ENCODE results near the gene KLHL7. TPM values are rescaled to one million over a fixed set of nuclear protein-coding genes. Genes with fewer than 3 reads are reported as not detected.
A peak's percentile ranks its signal among the peaks of the same experiment; 100 is the strongest.

KLHL7 gene, protein sequence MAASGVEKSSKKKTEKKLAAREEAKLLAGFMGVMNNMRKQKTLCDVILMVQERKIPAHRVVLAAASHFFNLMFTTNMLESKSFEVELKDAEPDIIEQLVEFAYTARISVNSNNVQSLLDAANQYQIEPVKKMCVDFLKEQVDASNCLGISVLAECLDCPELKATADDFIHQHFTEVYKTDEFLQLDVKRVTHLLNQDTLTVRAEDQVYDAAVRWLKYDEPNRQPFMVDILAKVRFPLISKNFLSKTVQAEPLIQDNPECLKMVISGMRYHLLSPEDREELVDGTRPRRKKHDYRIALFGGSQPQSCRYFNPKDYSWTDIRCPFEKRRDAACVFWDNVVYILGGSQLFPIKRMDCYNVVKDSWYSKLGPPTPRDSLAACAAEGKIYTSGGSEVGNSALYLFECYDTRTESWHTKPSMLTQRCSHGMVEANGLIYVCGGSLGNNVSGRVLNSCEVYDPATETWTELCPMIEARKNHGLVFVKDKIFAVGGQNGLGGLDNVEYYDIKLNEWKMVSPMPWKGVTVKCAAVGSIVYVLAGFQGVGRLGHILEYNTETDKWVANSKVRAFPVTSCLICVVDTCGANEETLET
- polyA plus RNA-seq (2012; ENCODE audit: insufficient read depth, insufficient read length, low read depth) = 9.6 TPM

GRCh38 chr7:23105644-23106056 lies at the start of gene KLHL7:
Gene KLHL7, plus strand, starts transcription at chr7:23105785. Its CDS starts 242 bp downstream, at chr7:23106027.
- DNase-seq = peak; percentile 97
- Histone ChIP-seq H3K4me3 (ENCODE audit: low read depth, low read length) (peak within 1 kb of the TSS; percentile 77), H3K4me1 (no peaks in the 10 kb centered on the region; the same call in 1 of the 2 replicates), H3K9me3 (no peaks in the 10 kb centered on the region; the same call in 1 of the 2 replicates), H3K36me3 (no peaks in the 10 kb centered on the region), H3K27me3 (no peaks in the 10 kb centered on the region)
- no peak for TF ChIP-seq CTCF (IDR thresholded peaks at IDR 0.05; ENCODE audit: low read depth, low read length)

DNA sequence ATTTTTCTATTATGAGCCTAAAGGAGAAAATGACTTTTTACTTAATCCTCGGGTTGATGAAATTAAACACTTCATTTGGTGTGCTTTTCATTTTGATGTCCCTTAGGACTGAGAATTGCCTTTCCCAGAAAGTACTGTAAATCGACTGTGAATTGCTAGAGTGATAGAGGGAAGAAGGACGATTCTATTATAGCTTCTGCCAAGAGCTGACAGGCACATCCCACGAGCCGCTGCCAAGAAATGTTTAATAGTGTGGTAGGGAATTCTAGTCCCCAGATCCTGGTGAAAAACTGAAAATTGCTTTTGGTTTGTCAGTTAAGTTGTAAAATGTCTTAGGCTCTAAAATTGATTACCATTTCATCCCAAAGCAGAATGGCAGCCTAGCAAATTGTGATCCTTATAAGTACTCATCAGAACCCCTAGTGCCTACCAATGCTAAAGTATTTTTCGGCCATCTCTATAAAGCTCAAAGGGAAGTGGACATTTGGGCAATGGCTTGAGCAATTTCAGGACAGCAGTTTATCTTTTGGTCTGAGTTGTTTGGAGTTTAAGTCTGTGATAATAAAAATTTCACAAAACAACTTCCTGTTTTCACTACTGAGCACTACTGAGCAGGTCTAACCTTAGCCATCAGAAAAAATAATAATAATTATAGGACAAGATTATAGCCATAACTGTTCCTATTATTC lies 47.0 kb upstream of the KLHL7 start:
- Histone ChIP-seq H3K36me3 (no peaks in the 10 kb centered on the region), H3K27me3 (peaks cover 19% of the 10 kb centered on the region), H3K4me1 (no peaks in the 10 kb centered on the region), H3K9me3 (no peaks in the 10 kb centered on the region), H3K4me3 (ENCODE audit: low read depth, low read length) (no peak overlapping the region)
- DNase-seq = no peak
- TF ChIP-seq CTCF (IDR thresholded peaks at IDR 0.05; ENCODE audit: low read depth, low read length) = no peak

DNA sequence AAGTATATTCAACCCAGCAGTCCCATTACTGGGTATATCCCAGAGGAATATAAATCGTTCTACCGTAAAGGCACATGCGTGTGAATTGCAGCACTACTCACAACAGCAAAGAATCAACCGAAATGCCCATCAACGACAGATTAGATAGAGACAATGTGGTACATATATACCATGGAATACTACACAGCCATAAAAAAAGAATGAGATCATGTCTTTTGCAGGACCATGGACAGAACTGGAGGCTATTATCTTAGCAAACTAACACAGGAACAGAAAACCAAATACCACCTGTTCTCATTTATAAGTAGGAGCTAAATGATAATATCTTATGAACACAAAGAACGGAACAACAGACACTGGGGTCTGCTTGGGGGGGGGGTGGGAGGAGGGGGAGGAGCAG lies 44.3 kb upstream of the KLHL7 start:
- Histone ChIP-seq H3K27me3 (peaks cover 16% of the 10 kb centered on the region), H3K36me3 (no peaks in the 10 kb centered on the region), H3K4me1 (no peaks in the 10 kb centered on the region), H3K4me3 (ENCODE audit: low read depth, low read length) (no peak overlapping the region), H3K9me3 (no peaks in the 10 kb centered on the region)
- DNase-seq = no peak
- TF ChIP-seq CTCF (IDR thresholded peaks at IDR 0.05; ENCODE audit: low read depth, low read length) = no peak

GRCh38 chr7:23062452-23062851 lies 43.1 kb upstream of the KLHL7 start:
- Histone ChIP-seq H3K36me3 (no peaks in the 10 kb centered on the region), H3K4me1 (no peaks in the 10 kb centered on the region), H3K9me3 (no peaks in the 10 kb centered on the region), H3K27me3 (peaks cover 10% of the 10 kb centered on the region; the same call in 1 of the 2 replicates), H3K4me3 (ENCODE audit: low read depth, low read length) (no peak overlapping the region)
- no peak for TF ChIP-seq CTCF (IDR thresholded peaks at IDR 0.05; ENCODE audit: low read depth, low read length)
- no peak for DNase-seq

- no peak for TF ChIP-seq CTCF (IDR thresholded peaks at IDR 0.05; ENCODE audit: low read depth, low read length)
- Histone ChIP-seq H3K9me3 (no peaks in the 10 kb centered on the region), H3K36me3 (no peaks in the 10 kb centered on the region), H3K4me1 (no peaks in the 10 kb centered on the region), H3K4me3 (ENCODE audit: low read depth, low read length) (no peak overlapping the region), H3K27me3 (no peaks in the 10 kb centered on the region)
- DNase-seq = no peak
Measured at GRCh38 chr7:23065974-23066373, 39.6 kb upstream of the KLHL7 start.
